Osteoblast (primary cell): ENCODE results near the gene UTP14A. TPM values are rescaled to one million over a fixed set of nuclear protein-coding genes. Genes with fewer than 3 reads are reported as not detected.
"Not testable (repeated sequence)": the region's sequence is repeated elsewhere in the genome, so short reads cannot be mapped to it uniquely, and the experiment has no call there.

ENCODE experiments used
- DNase-seq: peaks from one replicate; pipeline ENCODE4 v3.0.0; 2011; ENCODE audit warnings: low spot score, mixed read lengths; ENCODE audit not compliant: insufficient read length; ENCODE audit errors: missing footprints
- H2AFZ ChIP-seq: 2 replicates; pipeline ENCODE4 v1.6.0; 2011; ENCODE audit warnings: mild to moderate bottlenecking, low read length
- H3K27ac ChIP-seq: 2 replicates; pipeline ENCODE4 v1.5.1; 2011; ENCODE audit warnings: mild to moderate bottlenecking, low read depth, low read length, moderate library complexity
- H3K27me3 ChIP-seq: 2 replicates; pipeline ENCODE4 v1.6.0; 2012; ENCODE audit warnings: mild to moderate bottlenecking, control low read depth, inconsistent platforms, low read length, moderate library complexity; ENCODE audit not compliant: insufficient read depth
- H3K36me3 ChIP-seq: 2 replicates; pipeline ENCODE4 v1.5.1; 2011; ENCODE audit warnings: mild to moderate bottlenecking, low read length, control low read depth, moderate library complexity; ENCODE audit not compliant: insufficient read depth
- H3K4me1 ChIP-seq: 2 replicates; pipeline ENCODE4 v1.5.1; 2011; ENCODE audit warnings: mild to moderate bottlenecking, low read length, control low read depth, moderate library complexity; ENCODE audit not compliant: insufficient read depth
- H3K4me2 ChIP-seq: 2 replicates; pipeline ENCODE4 v1.6.0; 2011; ENCODE audit warnings: mild to moderate bottlenecking, low read length; ENCODE audit not compliant: insufficient read depth
- H3K4me3 ChIP-seq: fragments of 200-600 bp; sonication (generic); 3 replicates; pipeline ENCODE4 v1.5.1; 2012; ENCODE audit warnings: mild to moderate bottlenecking, low read length, inconsistent platforms; ENCODE audit not compliant: insufficient read depth
- H3K79me2 ChIP-seq: 2 replicates; pipeline ENCODE4 v1.6.0; 2012; ENCODE audit warnings: mild to moderate bottlenecking, low read length, control low read depth, inconsistent platforms; ENCODE audit not compliant: insufficient read depth
- H3K9me3 ChIP-seq: 2 replicates; pipeline ENCODE4 v1.5.1; 2011; ENCODE audit warnings: low read depth, low read length, control low read depth
- H4K20me1 ChIP-seq: 2 replicates; pipeline ENCODE4 v1.6.0; 2012; ENCODE audit warnings: mild to moderate bottlenecking, low read length, control low read depth; ENCODE audit not compliant: insufficient read depth
- CTCF ChIP-seq: IDR thresholded peaks from 2 replicates; pipeline ENCODE4 v1.5.1; 2011; ENCODE audit warnings: mild to moderate bottlenecking, low read depth, low read length, moderate library complexity; ENCODE audit errors: extremely low read depth
- total RNA-seq: library from RNA; depleted of rRNA; stranded (reverse); fragments of >200 nt; gene quantifications from 2 replicates; pipeline ENCODE4 v1.2.3, GENCODE V29; 2012

Gene UTP14A, protein sequence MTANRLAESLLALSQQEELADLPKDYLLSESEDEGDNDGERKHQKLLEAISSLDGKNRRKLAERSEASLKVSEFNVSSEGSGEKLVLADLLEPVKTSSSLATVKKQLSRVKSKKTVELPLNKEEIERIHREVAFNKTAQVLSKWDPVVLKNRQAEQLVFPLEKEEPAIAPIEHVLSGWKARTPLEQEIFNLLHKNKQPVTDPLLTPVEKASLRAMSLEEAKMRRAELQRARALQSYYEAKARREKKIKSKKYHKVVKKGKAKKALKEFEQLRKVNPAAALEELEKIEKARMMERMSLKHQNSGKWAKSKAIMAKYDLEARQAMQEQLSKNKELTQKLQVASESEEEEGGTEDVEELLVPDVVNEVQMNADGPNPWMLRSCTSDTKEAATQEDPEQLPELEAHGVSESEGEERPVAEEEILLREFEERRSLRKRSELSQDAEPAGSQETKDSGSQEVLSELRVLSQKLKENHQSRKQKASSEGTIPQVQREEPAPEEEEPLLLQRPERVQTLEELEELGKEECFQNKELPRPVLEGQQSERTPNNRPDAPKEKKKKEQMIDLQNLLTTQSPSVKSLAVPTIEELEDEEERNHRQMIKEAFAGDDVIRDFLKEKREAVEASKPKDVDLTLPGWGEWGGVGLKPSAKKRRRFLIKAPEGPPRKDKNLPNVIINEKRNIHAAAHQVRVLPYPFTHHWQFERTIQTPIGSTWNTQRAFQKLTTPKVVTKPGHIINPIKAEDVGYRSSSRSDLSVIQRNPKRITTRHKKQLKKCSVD
- 19.9 and 20.9 TPM in 2 replicates for total RNA-seq

DNA sequence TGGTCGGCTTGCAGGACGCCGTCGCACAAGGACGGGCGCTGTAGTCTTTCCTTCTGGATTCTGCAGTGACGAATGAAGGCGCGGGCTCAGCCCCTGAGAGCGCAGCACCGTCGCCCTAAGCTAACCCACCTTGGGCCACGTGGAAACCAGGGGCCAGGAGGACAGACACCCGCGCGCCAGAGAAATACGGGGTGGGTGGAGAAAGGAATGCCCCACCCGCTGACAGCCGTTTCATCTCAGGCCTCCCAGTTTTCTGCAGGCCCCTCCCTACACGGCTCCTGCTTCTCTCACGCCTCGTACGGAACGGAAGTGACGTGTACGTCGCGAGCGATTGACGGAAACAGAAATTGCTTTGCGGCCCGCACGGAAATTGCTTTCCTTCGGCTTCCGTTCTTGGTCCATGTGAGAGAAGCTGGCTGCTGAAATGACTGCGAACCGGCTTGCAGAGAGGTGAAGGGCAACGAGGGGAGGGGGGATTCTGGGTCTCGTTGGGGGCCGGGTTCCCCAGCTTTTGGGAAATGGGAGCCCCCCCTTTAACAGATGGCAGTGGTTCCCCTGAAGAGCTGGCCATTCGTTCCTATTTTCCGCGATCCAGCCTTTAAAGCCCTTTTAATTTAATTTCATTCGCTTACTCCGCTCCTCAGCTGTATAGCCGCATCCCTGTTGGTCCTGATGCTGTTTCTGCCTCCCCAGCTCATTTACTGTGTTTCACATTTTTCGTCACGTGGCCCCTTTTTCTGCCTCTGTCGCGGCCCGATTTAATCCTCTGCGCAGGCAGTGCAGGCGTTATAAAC is at the start of gene UTP14A:
TSS of gene UTP14A (plus strand) at position 378 of the 794 bp plus-strand sequence. CDS start at position 425, 47 bp downstream.
- Histone ChIP-seq H2AFZ (peak within 1 kb of the TSS; percentile 94), H3K4me3 (peak within 1 kb of the TSS; percentile 76), H4K20me1 (no peaks in the 10 kb centered on the region), H3K4me2 (peak within 1 kb of the TSS; percentile 78), H3K27ac (peak within 1 kb of the TSS; percentile 54), H3K4me1 (peaks cover 5% of the 10 kb centered on the region), H3K36me3 (peaks cover 16% of the 10 kb centered on the region), H3K9me3 (no peaks in the 10 kb centered on the region), H3K79me2 (peaks cover 10% of the 10 kb centered on the region), H3K27me3 (no peaks in the 10 kb centered on the region)
- TF ChIP-seq CTCF, result no peak
- peak; percentile 85 for DNase-seq

GRCh38 chrX:129859134-129859533 is 46.8 kb upstream of the UTP14A start:
- not testable (repeated sequence) for H3K27ac ChIP-seq, H3K4me3 ChIP-seq, H2AFZ ChIP-seq, H3K9me3 ChIP-seq, H3K79me2 ChIP-seq, H4K20me1 ChIP-seq, H3K4me2 ChIP-seq, H3K4me1 ChIP-seq, H3K27me3 ChIP-seq, H3K36me3 ChIP-seq, DNase-seq

- not testable (repeated sequence) for H2AFZ ChIP-seq, H3K79me2 ChIP-seq, H3K4me3 ChIP-seq, H3K27ac ChIP-seq, H3K4me1 ChIP-seq, H3K36me3 ChIP-seq, H3K9me3 ChIP-seq, DNase-seq, H4K20me1 ChIP-seq, H3K4me2 ChIP-seq
- H3K27me3 ChIP-seq, result peaks cover 20% of the 10 kb centered on the region
Measured at GRCh38 chrX:129866321-129866720, 39.6 kb upstream of the UTP14A start.

- no peak for TF ChIP-seq CTCF
- H3K4me2 ChIP-seq, result no peak overlapping the region
- H2AFZ ChIP-seq, result no peak overlapping the region
- peaks cover 14% of the 10 kb centered on the region for H3K27me3 ChIP-seq
- no peaks in the 10 kb centered on the region for H3K4me1 ChIP-seq
- no peaks in the 10 kb centered on the region for H3K9me3 ChIP-seq
- no peak overlapping the region for H3K4me3 ChIP-seq
- DNase-seq, result no peak
- no peak overlapping the region for H3K27ac ChIP-seq
- H3K36me3 ChIP-seq, result no peaks in the 10 kb centered on the region
- H4K20me1 ChIP-seq, result no peaks in the 10 kb centered on the region
- no peaks in the 10 kb centered on the region for H3K79me2 ChIP-seq
Measured at GRCh38 chrX:129872524-129872923, 33.4 kb upstream of the UTP14A start.
